CD14-positive monocyte (primary cell): ENCODE data around the gene GRIK4. TPM values are rescaled to one million over a fixed set of nuclear protein-coding genes. Genes with fewer than 3 reads are reported as not detected.

ENCODE experiments used
- DNase-seq, 3 donors: peaks; one replicate each; pipeline ENCODE4 v3.0.0-alpha.2; 2011 to 2022
- H2AFZ ChIP-seq: 2 replicates; pipeline ENCODE4 v1.6.0; 2012; ENCODE audit warnings: mild to moderate bottlenecking, low read depth, low read length, inconsistent platforms; ENCODE audit not compliant: insufficient read depth, poor library complexity, severe bottlenecking
- H3K27ac ChIP-seq, 2 donors: 1 replicate in 1 of 2; 2 replicates in 1 of 2; pipeline ENCODE4 v1.5.1; 2012 to 2013; ENCODE audit warnings: low read length in 2 of 2, control low read depth in 1 of 2, inconsistent platforms in 1 of 2, low read depth in 1 of 2, mild to moderate bottlenecking in 1 of 2
- H3K27me3 ChIP-seq, 2 donors: one replicate each; pipeline versions ENCODE4 v1.6.0 to v1.6.1; 2011 to 2013; ENCODE audit warnings: low read length in 2 of 2; ENCODE audit not compliant: control insufficient read depth in 2 of 2, insufficient read depth in 2 of 2
- H3K36me3 ChIP-seq, 2 donors: replicated peaks in 1 of 2; 1 replicate in 1 of 2; 2 replicates in 1 of 2; pipeline versions ENCODE4 v1.5.1 to v1.6.1; 2012 to 2013; ENCODE audit warnings: low read length in 2 of 2, control low read depth in 1 of 2, inconsistent platforms in 1 of 2, mild to moderate bottlenecking in 1 of 2; ENCODE audit not compliant: insufficient read depth in 2 of 2, control insufficient read depth in 1 of 2
- H3K4me1 ChIP-seq, 2 donors: 1 replicate in 1 of 2; 2 replicates in 1 of 2; pipeline versions ENCODE4 v1.5.1 to v1.6.1; 2012 to 2013; ENCODE audit warnings: low read length in 2 of 2, control low read depth in 1 of 2, inconsistent platforms in 1 of 2, mild to moderate bottlenecking in 1 of 2, moderate library complexity in 1 of 2; ENCODE audit not compliant: insufficient read depth in 2 of 2, control insufficient read depth in 1 of 2
- H3K4me2 ChIP-seq: replicated peaks from 2 replicates; pipeline ENCODE3; 2012; ENCODE audit warnings: low read length, moderate library complexity, mild to moderate bottlenecking; ENCODE audit not compliant: poor library complexity, severe bottlenecking; ENCODE audit errors: extremely low read depth
- H3K4me3 ChIP-seq, 3 experiments: fragments of 200-600 bp in 1 of 3; sonication (generic) in 1 of 3; replicated peaks in 1 of 3; 1 replicate in 2 of 3; 2 replicates in 1 of 3; pipeline ENCODE4 v1.5.1; 2011 to 2013; ENCODE audit warnings: low read length in 3 of 3, mild to moderate bottlenecking in 3 of 3, control low read depth in 2 of 3, low read depth in 2 of 3, inconsistent platforms in 1 of 3, moderate library complexity in 1 of 3
- H3K79me2 ChIP-seq: 2 replicates; pipeline ENCODE4 v1.6.0; 2012; ENCODE audit warnings: mild to moderate bottlenecking, control low read depth, inconsistent platforms, low read length, moderate library complexity; ENCODE audit not compliant: insufficient read depth
- H3K9ac ChIP-seq: 2 replicates; pipeline ENCODE4 v1.6.0; 2017; ENCODE audit warnings: low read length, mild to moderate bottlenecking; ENCODE audit not compliant: insufficient read depth, poor library complexity, severe bottlenecking
- H3K9me3 ChIP-seq, 2 donors: replicated peaks in 1 of 2; 1 replicate in 1 of 2; 2 replicates in 1 of 2; pipeline versions ENCODE4 v1.5.1 to v1.6.1; 2012 to 2013; ENCODE audit warnings: low read length in 2 of 2, control low read depth in 1 of 2; ENCODE audit not compliant: control insufficient read depth in 1 of 2, insufficient read depth in 1 of 2
- H4K20me1 ChIP-seq: 2 replicates; pipeline ENCODE4 v1.6.0; 2012; ENCODE audit warnings: mild to moderate bottlenecking, low read length, control low read depth, moderate library complexity; ENCODE audit not compliant: insufficient read depth
- H3K27ac Mint-ChIP-seq, 7 donors: one replicate each; pipeline ENCODE4 v1.8.0; 2020; ENCODE audit warnings: mild to moderate bottlenecking in 7 of 7, mixed read lengths in 7 of 7, moderate library complexity in 6 of 7, inconsistent platforms in 2 of 7
- H3K27me3 Mint-ChIP-seq, 3 donors: one replicate each; pipeline ENCODE4 v1.8.0; 2021 to 2022; ENCODE audit warnings: low read depth in 3 of 3, mild to moderate bottlenecking in 3 of 3, mixed read lengths in 3 of 3, moderate library complexity in 3 of 3, inconsistent platforms in 1 of 3
- H3K36me3 Mint-ChIP-seq, 2 donors: one replicate each; pipeline ENCODE4 v1.8.0; 2020; ENCODE audit warnings: mixed read lengths in 2 of 2, inconsistent platforms in 1 of 2, mild to moderate bottlenecking in 1 of 2
- H3K4me1 Mint-ChIP-seq: one replicate; pipeline ENCODE4 v1.8.0; 2020; ENCODE audit warnings: mild to moderate bottlenecking, mixed read lengths
- H3K4me3 Mint-ChIP-seq, 2 donors: one replicate each; pipeline ENCODE4 v1.8.0; 2020; ENCODE audit warnings: mild to moderate bottlenecking in 2 of 2, mixed read lengths in 2 of 2, moderate library complexity in 1 of 2
- H3K9me3 Mint-ChIP-seq, 7 donors: one replicate each; pipeline ENCODE4 v1.8.0; 2020 to 2022; ENCODE audit warnings: mixed read lengths in 7 of 7, mild to moderate bottlenecking in 6 of 7, moderate library complexity in 6 of 7, inconsistent platforms in 2 of 7
- WGBS: methylation state at CpG from one replicate; pipeline ENCODE4 v1.1.5; 2013; ENCODE audit warnings: missing lambda C conversion rate; ENCODE audit not compliant: insufficient coverage; 5-methylcytosine and 5-hydroxymethylcytosine counted together
- intact Hi-C, 2 donors: fragments of 100-400 bp; cut with micrococcal nuclease; formaldehyde crosslinking; loops; one replicate each; pipeline versions ENCODE4 v1.15.0 to v1.15.1; 2023
- polyA plus RNA-seq, 3 donors: library from polyadenylated mRNA; depleted of rRNA in 1 of 3; unstranded in 2 of 3; stranded (reverse) in 1 of 3; fragments of 300-500 nt in 2 of 3; fragments of >200 nt in 1 of 3; fragmentation: Illumina TruSeq in 2 of 3; gene quantifications; 1 replicate in 2 of 3; 2 replicates in 1 of 3; pipeline ENCODE4 v1.2.3, GENCODE V29; 2012 to 2021
- TF ChIP-seq, protein P1 (sequence below): fragments of 200-600 bp; IDR thresholded peaks from one replicate; pipeline ENCODE4 v1.8.0; 2022; ENCODE audit warnings: antibody characterized with exemption, mild to moderate bottlenecking

GRIK4 gene
- polyA plus RNA-seq, 3 donors, result not detected

DNA sequence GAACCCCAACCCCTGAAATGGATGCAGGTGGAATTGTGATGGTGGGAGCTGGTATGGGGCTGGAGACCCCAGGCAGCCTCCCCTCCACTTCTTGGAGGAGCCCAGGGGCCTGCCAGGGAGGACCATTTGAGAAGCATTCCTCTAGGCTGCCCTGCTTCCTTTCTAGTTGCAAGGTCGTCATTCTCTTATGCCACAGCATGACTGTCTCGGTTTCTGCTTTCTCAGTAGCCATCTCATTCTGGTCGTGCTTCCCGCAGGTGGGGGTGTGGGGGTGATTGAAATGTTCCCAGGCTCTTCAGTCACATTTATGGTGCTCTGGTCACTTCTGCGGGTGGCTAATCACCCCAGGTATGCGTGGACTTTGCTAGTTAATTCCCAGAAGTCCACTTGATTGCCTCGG lies 288.7 kb downstream of the GRIK4 start:
- H3K4me3 ChIP-seq, result no peak overlapping the region
- H3K36me3 ChIP-seq, result no peaks in the 10 kb centered on the region
- H2AFZ ChIP-seq, result no peak overlapping the region
- H3K4me2 ChIP-seq, result no peak overlapping the region
- H3K9me3 ChIP-seq, result no peaks in the 10 kb centered on the region
- H3K27ac ChIP-seq, result no peak overlapping the region
- Mint-ChIP-seq H3K4me3 (no peak overlapping the region), H3K27ac (no peak overlapping the region), H3K9me3 (no peaks in the 10 kb centered on the region), H3K27me3 (peaks cover 10 to 18% (median 17%) of the 10 kb centered on the region in 3 donors), H3K36me3 (no peaks in the 10 kb centered on the region), H3K4me1 (no peaks in the 10 kb centered on the region)
- no peak for DNase-seq
- no peaks in the 10 kb centered on the region for H3K4me1 ChIP-seq
- no CpG with 5 or more reads among the region's 7 CpGs for WGBS
- H4K20me1 ChIP-seq, result no peaks in the 10 kb centered on the region
- no peaks in the 10 kb centered on the region for H3K27me3 ChIP-seq
- intact Hi-C loops, result no loop called here
- TF ChIP-seq, protein P1, sequence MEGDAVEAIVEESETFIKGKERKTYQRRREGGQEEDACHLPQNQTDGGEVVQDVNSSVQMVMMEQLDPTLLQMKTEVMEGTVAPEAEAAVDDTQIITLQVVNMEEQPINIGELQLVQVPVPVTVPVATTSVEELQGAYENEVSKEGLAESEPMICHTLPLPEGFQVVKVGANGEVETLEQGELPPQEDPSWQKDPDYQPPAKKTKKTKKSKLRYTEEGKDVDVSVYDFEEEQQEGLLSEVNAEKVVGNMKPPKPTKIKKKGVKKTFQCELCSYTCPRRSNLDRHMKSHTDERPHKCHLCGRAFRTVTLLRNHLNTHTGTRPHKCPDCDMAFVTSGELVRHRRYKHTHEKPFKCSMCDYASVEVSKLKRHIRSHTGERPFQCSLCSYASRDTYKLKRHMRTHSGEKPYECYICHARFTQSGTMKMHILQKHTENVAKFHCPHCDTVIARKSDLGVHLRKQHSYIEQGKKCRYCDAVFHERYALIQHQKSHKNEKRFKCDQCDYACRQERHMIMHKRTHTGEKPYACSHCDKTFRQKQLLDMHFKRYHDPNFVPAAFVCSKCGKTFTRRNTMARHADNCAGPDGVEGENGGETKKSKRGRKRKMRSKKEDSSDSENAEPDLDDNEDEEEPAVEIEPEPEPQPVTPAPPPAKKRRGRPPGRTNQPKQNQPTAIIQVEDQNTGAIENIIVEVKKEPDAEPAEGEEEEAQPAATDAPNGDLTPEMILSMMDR, result no peak
- H3K9ac ChIP-seq, result no peak overlapping the region
- H3K79me2 ChIP-seq, result no peaks in the 10 kb centered on the region

DNA sequence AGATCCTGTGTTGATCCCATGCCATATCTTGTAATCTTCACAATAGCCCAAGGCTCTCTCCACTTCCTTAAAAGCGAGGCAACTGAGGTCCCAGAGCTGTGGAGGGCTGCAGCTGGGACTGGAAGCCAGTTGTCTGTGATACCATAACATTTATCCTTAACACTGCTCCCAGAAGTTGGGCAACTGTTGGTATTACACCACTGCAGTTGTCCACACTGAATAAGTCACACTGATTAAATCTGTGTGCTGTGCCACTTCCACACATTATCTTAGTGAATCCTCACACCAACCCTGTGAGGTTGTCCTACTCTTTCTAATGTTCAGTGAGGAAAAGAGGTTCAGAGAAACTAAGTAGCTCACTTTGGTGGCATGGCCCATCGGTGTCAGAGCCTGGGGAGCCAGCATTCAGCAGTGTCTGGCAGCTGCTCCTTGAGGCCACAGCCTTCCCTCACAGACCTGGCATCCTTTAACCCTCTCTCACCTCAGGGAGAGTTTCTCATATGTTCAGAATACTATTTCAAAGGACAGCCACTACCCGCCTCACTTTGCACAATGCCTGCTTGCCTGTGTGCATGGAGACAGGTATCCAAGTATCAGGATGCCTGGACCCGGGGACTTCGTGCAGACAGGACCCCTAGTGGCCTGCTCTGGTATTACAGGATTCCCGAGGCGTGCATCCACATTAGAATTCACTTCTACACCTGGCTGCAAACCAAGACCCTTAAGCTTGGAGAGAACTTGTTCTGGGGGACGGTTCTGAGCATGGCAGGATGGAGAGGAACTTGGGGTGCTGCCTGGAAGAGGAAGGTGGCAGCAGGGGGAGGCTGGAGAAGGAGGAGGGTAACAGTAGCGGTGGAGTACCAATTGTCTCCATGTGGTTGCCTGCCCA lies 290.5 kb downstream of the GRIK4 start:
- H4K20me1 ChIP-seq, result no peaks in the 10 kb centered on the region
- no peak overlapping the region for H3K4me3 ChIP-seq
- peak; percentile 3 to 24 (median 7) for DNase-seq
- no peaks in the 10 kb centered on the region for H3K36me3 Mint-ChIP-seq
- no peak overlapping the region for H2AFZ ChIP-seq
- 34% methylated on average over 6 of the region's 9 CpGs for WGBS
- no peaks in the 10 kb centered on the region for H3K27me3 ChIP-seq
- H3K4me1 Mint-ChIP-seq, result no peaks in the 10 kb centered on the region
- intact Hi-C loops, result no loop called here
- no peak overlapping the region for H3K4me3 Mint-ChIP-seq
- H3K9me3 ChIP-seq, result no peaks in the 10 kb centered on the region
- no peak overlapping the region for H3K27ac Mint-ChIP-seq
- no peaks in the 10 kb centered on the region for H3K36me3 ChIP-seq
- no peaks in the 10 kb centered on the region for H3K9me3 Mint-ChIP-seq
- H3K27ac ChIP-seq, result no peak overlapping the region
- H3K4me1 ChIP-seq, result no peaks in the 10 kb centered on the region
- TF ChIP-seq, protein P1, result peak; percentile 97
- H3K9ac ChIP-seq, result no peak overlapping the region
- H3K4me2 ChIP-seq, result no peak overlapping the region
- no peaks in the 10 kb centered on the region for H3K79me2 ChIP-seq
- peaks cover 15 to 24% (median 22%) of the 10 kb centered on the region in 3 donors for H3K27me3 Mint-ChIP-seq
